ENCODE data around the gene LAMA3.

DNA sequence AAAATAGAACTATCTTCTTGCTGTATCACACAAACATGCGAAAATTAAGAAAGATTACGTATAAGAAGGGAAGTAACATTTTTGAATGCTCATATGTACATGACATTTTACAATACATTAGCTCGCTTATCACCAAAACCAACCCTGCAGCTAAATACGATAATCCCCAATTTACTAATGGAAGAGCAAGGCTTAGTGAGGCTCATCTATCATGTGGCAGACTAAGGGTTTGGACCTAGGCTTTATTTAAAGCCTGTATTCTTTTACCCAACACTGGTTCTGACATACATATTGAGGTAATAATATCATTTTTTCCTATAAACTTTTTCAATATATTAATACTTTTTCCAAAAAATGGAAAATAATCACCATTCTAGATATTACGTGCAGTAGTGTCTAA is 208.5 kb downstream of the LAMA3 start:
- TF ChIP-seq POLR2A (IDR thresholded peaks at IDR 0.05; ENCODE audit: borderline replicate concordance, extremely low read depth, insufficient read depth, insufficient read length) (no peak), EGR1 (IDR thresholded peaks at IDR 0.05; ENCODE audit: low read depth) (no peak), POLR2AphosphoS5 (IDR thresholded peaks at IDR 0.05; ENCODE audit: low read depth, low read length) (no peak), EZH2 (IDR thresholded peaks at IDR 0.05) (no peak), SP1 (IDR thresholded peaks at IDR 0.05; ENCODE audit: low read depth) (no peak), ZNF274 (IDR thresholded peaks at IDR 0.05; ENCODE audit: low read depth, low read length) (no peak), EZH2phosphoT487 (IDR thresholded peaks at IDR 0.05; ENCODE audit: borderline replicate concordance) (no peak), SIN3A (IDR thresholded peaks at IDR 0.05; ENCODE audit: low read depth) (no peak), JUND (IDR thresholded peaks at IDR 0.05) (no peak)
- TF ChIP-seq, protein P1, sequence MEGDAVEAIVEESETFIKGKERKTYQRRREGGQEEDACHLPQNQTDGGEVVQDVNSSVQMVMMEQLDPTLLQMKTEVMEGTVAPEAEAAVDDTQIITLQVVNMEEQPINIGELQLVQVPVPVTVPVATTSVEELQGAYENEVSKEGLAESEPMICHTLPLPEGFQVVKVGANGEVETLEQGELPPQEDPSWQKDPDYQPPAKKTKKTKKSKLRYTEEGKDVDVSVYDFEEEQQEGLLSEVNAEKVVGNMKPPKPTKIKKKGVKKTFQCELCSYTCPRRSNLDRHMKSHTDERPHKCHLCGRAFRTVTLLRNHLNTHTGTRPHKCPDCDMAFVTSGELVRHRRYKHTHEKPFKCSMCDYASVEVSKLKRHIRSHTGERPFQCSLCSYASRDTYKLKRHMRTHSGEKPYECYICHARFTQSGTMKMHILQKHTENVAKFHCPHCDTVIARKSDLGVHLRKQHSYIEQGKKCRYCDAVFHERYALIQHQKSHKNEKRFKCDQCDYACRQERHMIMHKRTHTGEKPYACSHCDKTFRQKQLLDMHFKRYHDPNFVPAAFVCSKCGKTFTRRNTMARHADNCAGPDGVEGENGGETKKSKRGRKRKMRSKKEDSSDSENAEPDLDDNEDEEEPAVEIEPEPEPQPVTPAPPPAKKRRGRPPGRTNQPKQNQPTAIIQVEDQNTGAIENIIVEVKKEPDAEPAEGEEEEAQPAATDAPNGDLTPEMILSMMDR (IDR thresholded peaks at IDR 0.05 in 2 of 3, conservative IDR thresholded peaks at IDR 0.05 in 1 of 3; ENCODE audit: borderline replicate concordance in 1 of 3, insufficient read depth in 1 of 3, low read depth in 2 of 3, low read length in 2 of 3): no peak
- TF ChIP-seq, protein P2, sequence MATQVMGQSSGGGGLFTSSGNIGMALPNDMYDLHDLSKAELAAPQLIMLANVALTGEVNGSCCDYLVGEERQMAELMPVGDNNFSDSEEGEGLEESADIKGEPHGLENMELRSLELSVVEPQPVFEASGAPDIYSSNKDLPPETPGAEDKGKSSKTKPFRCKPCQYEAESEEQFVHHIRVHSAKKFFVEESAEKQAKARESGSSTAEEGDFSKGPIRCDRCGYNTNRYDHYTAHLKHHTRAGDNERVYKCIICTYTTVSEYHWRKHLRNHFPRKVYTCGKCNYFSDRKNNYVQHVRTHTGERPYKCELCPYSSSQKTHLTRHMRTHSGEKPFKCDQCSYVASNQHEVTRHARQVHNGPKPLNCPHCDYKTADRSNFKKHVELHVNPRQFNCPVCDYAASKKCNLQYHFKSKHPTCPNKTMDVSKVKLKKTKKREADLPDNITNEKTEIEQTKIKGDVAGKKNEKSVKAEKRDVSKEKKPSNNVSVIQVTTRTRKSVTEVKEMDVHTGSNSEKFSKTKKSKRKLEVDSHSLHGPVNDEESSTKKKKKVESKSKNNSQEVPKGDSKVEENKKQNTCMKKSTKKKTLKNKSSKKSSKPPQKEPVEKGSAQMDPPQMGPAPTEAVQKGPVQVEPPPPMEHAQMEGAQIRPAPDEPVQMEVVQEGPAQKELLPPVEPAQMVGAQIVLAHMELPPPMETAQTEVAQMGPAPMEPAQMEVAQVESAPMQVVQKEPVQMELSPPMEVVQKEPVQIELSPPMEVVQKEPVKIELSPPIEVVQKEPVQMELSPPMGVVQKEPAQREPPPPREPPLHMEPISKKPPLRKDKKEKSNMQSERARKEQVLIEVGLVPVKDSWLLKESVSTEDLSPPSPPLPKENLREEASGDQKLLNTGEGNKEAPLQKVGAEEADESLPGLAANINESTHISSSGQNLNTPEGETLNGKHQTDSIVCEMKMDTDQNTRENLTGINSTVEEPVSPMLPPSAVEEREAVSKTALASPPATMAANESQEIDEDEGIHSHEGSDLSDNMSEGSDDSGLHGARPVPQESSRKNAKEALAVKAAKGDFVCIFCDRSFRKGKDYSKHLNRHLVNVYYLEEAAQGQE (IDR thresholded peaks at IDR 0.05; ENCODE audit: low read depth): no peak
- TF ChIP-seq, protein P3, sequence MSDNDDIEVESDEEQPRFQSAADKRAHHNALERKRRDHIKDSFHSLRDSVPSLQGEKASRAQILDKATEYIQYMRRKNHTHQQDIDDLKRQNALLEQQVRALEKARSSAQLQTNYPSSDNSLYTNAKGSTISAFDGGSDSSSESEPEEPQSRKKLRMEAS (IDR thresholded peaks at IDR 0.05): no peak

All from HCT116 (cell line).